ENCODE results near the gene NCF2. TPM values are rescaled to one million over a fixed set of nuclear protein-coding genes. Genes with fewer than 3 reads are reported as not detected.

Gene NCF2
- total and polyA plus RNA-seq, 2 donors (not counting 3 experiments of a cell fraction or from before 2014, with no cell fraction given) = 0.03 TPM; not detected in 1

GRCh38 chr1:183562701-183563100 lies 27.6 kb downstream of the NCF2 start:
- POLR2A ChIA-PET = no interaction called here
- CTCF ChIA-PET = interaction anchor here (0.7 kb wide), 2 partner anchors 222 to 353 kb away, joined by 3 to 4 read pairs; no protein-coding TSS in a partner anchor
- FAIRE-seq (no peak), DNase-seq (ENCODE audit: low read depth, low spot score) (no peak)
- no peak overlapping the region for H3K27ac ChIP-seq (ENCODE audit: insufficient read depth, low read depth, low read length)
- no peaks in the 10 kb centered on the region for H3K36me3 ChIP-seq (ENCODE audit: control insufficient read depth in 2 of 2, extremely low read depth in 1 of 2, insufficient read depth in 2 of 2, low read length in 2 of 2)
- H3K9ac ChIP-seq (replicated peaks; ENCODE audit: extremely low read depth, insufficient read depth, low read length) = no peak overlapping the region
- no peak overlapping the region for H2AFZ ChIP-seq (ENCODE audit: low read depth, low read length)
- BruUV-seq (replicated peaks) = no TSS peak
- H3K4me1 ChIP-seq (ENCODE audit: control insufficient read depth, extremely low read depth, insufficient read depth, low read length) = no peaks in the 10 kb centered on the region
- no peaks in the 10 kb centered on the region for H4K20me1 ChIP-seq (replicated peaks; ENCODE audit: control insufficient read depth, extremely low read depth, insufficient read depth, low read length)
- H3K9me1 ChIP-seq (replicated peaks; ENCODE audit: control insufficient read depth, extremely low read depth, insufficient read depth, low read length) = no peaks in the 10 kb centered on the region
- no peaks in the 10 kb centered on the region for H3K79me2 ChIP-seq (ENCODE audit: control insufficient read depth, insufficient read depth, low read length)
- no peak overlapping the region for H3K4me2 ChIP-seq (ENCODE audit: insufficient read depth, low read length)
- intact Hi-C loops (cut with micrococcal nuclease) = no loop called here
- no peak for TF ChIP-seq POLR2A (IDR thresholded peaks at IDR 0.05; ENCODE audit: low read depth, low read length)
- no peak for TF ChIP-seq EZH2 (IDR thresholded peaks at IDR 0.05; ENCODE audit: borderline replicate concordance, low read depth, low read length, severe bottlenecking)
- no peak for TF ChIP-seq MAX (IDR thresholded peaks at IDR 0.05; ENCODE audit: insufficient read depth, insufficient read length)
- no peak for TF ChIP-seq MYC (IDR thresholded peaks at IDR 0.05; ENCODE audit: low read depth, low read length)
- no peak for TF ChIP-seq FOS (IDR thresholded peaks at IDR 0.05; ENCODE audit: borderline replicate concordance, insufficient read depth, low read length)
- TF ChIP-seq CTCF (IDR thresholded peaks at IDR 0.05; ENCODE audit: extremely low read depth in 1 of 2, insufficient read depth in 1 of 2, low read depth in 1 of 2, low read length in 2 of 2) = no peak
- H3K27me3 ChIP-seq (ENCODE audit: control insufficient read depth in 2 of 2, insufficient read depth in 2 of 2, low read length in 2 of 2) = no peaks in the 10 kb centered on the region
- no peak overlapping the region for H3K4me3 ChIP-seq (replicated peaks in 1 of 3; ENCODE audit: insufficient read depth in 1 of 3, low read depth in 1 of 3, low read length in 3 of 3)
- no peaks in the 10 kb centered on the region for H3K9me3 ChIP-seq (replicated peaks; ENCODE audit: control insufficient read depth, insufficient read depth, low read length)
- dilution Hi-C loops (cut with MboI; ENCODE audit: extremely low pct_ligation_motif_present, low sequenced_read_pairs) = no loop called here

GRCh38 chr1:183559061-183559460 lies 31.2 kb downstream of the NCF2 start:
- Histone ChIP-seq H2AFZ (ENCODE audit: low read depth, low read length) (no peak overlapping the region), H3K4me1 (ENCODE audit: control insufficient read depth, extremely low read depth, insufficient read depth, low read length) (no peaks in the 10 kb centered on the region), H3K9me3 (replicated peaks; ENCODE audit: control insufficient read depth, insufficient read depth, low read length) (no peaks in the 10 kb centered on the region), H3K9me1 (replicated peaks; ENCODE audit: control insufficient read depth, extremely low read depth, insufficient read depth, low read length) (no peaks in the 10 kb centered on the region), H3K79me2 (ENCODE audit: control insufficient read depth, insufficient read depth, low read length) (no peaks in the 10 kb centered on the region), H3K9ac (replicated peaks; ENCODE audit: extremely low read depth, insufficient read depth, low read length) (no peak overlapping the region), H4K20me1 (replicated peaks; ENCODE audit: control insufficient read depth, extremely low read depth, insufficient read depth, low read length) (no peaks in the 10 kb centered on the region), H3K4me3 (replicated peaks in 1 of 3; ENCODE audit: insufficient read depth in 1 of 3, low read depth in 1 of 3, low read length in 3 of 3) (no peak overlapping the region), H3K4me2 (ENCODE audit: insufficient read depth, low read length) (no peak overlapping the region), H3K27ac (ENCODE audit: insufficient read depth, low read depth, low read length) (no peak overlapping the region), H3K36me3 (ENCODE audit: control insufficient read depth in 2 of 2, extremely low read depth in 1 of 2, insufficient read depth in 2 of 2, low read length in 2 of 2) (peaks cover under 1 to 2% of the 10 kb centered on the region in 2 experiments), H3K27me3 (ENCODE audit: control insufficient read depth in 2 of 2, insufficient read depth in 2 of 2, low read length in 2 of 2) (no peaks in the 10 kb centered on the region)
- ChIA-PET POLR2A (no interaction called here), CTCF (interaction anchor here (0.9 kb wide), 1 partner anchor 19 kb away, joined by 3 read pairs; no protein-coding TSS in a partner anchor)
- dilution Hi-C loops (cut with MboI; ENCODE audit: extremely low pct_ligation_motif_present, low sequenced_read_pairs) (no loop called here), intact Hi-C loops (cut with micrococcal nuclease) (no loop called here)
- TF ChIP-seq MAX (IDR thresholded peaks at IDR 0.05; ENCODE audit: insufficient read depth, insufficient read length) (no peak), MYC (IDR thresholded peaks at IDR 0.05; ENCODE audit: low read depth, low read length) (no peak), GATA2 (IDR thresholded peaks at IDR 0.05; ENCODE audit: insufficient read depth, insufficient read length, low read depth, low read length) (no peak), POLR2AphosphoS5 (IDR thresholded peaks at IDR 0.05; ENCODE audit: insufficient read depth, low read depth, low read length) (no peak), JUN (IDR thresholded peaks at IDR 0.05; ENCODE audit: borderline replicate concordance, insufficient read depth, insufficient read length, low read depth) (no peak), CTCF (IDR thresholded peaks at IDR 0.05; ENCODE audit: extremely low read depth in 1 of 2, insufficient read depth in 1 of 2, low read depth in 1 of 2, low read length in 2 of 2) (no peak), FOS (IDR thresholded peaks at IDR 0.05; ENCODE audit: borderline replicate concordance, insufficient read depth, low read length) (no peak), POLR2A (IDR thresholded peaks at IDR 0.05; ENCODE audit: low read depth, low read length) (no peak), EZH2 (IDR thresholded peaks at IDR 0.05; ENCODE audit: borderline replicate concordance, low read depth, low read length, severe bottlenecking) (no peak)
- FAIRE-seq (no peak), DNase-seq (ENCODE audit: low read depth, low spot score) (no peak)
- BruUV-seq (replicated peaks) = no TSS peak

All from endothelial cell of umbilical vein (primary cell).